GM12864 (cell line): ENCODE measurements around the gene AFM.

ENCODE experiments used
- DNase-seq: peaks from one replicate; pipeline ENCODE4 v3.0.0-alpha.2; 2011; ENCODE audit warnings: low read depth
- H3K4me3 ChIP-seq: 2 replicates; pipeline ENCODE4 v1.5.1; 2011; ENCODE audit warnings: mild to moderate bottlenecking, low read depth, low read length, control low read depth
- CTCF ChIP-seq: IDR thresholded peaks from 2 replicates; pipeline ENCODE4 v1.5.1; 2011; ENCODE audit warnings: low read depth, mild to moderate bottlenecking, moderate library complexity, low read length, control low read depth, inconsistent platforms; ENCODE audit errors: missing control alignments

The AFM gene

GRCh38 chr4:73448448-73449203 is 32.9 kb upstream of the AFM start:
- no peak overlapping the region for H3K4me3 ChIP-seq
- DNase-seq: no peak

DNA sequence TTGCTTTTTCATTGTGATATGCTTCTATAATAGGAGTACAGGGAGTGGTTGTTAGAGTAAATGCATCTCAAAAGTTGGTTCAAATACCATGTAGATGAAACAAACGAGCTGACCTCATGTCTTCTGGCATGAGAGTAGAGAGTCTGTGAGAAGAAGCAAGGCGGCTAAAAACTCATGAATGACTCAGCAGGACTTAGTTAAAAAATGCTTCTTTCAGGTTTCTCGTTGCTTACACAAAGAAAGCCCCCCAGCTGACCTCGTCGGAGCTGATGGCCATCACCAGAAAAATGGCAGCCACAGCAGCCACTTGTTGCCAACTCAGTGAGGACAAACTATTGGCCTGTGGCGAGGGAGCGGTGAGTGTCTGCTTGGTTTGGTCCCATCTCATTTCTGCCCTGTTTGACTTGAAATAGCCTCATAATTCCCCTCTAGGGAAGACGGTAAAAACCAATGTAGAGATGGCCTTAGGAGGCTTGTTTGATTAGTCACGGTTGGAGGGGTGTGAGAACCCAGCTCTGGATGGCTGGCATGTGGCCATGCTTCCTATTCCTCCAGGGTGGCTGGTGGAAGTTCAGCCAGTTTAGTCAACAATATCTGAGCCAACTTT is 31.0 kb upstream of the AFM start:
- no peak overlapping the region for H3K4me3 ChIP-seq
- no peak for DNase-seq
- no peak for TF ChIP-seq CTCF

More at GRCh38 chr4:73448448-73449203, 32.9 kb upstream of the AFM start:
- TF ChIP-seq CTCF: no peak

GRCh38 chr4:73451404-73451803 is 30.1 kb upstream of the AFM start:
- H3K4me3 ChIP-seq: no peak overlapping the region
- TF ChIP-seq CTCF: no peak
- no peak for DNase-seq

DNA sequence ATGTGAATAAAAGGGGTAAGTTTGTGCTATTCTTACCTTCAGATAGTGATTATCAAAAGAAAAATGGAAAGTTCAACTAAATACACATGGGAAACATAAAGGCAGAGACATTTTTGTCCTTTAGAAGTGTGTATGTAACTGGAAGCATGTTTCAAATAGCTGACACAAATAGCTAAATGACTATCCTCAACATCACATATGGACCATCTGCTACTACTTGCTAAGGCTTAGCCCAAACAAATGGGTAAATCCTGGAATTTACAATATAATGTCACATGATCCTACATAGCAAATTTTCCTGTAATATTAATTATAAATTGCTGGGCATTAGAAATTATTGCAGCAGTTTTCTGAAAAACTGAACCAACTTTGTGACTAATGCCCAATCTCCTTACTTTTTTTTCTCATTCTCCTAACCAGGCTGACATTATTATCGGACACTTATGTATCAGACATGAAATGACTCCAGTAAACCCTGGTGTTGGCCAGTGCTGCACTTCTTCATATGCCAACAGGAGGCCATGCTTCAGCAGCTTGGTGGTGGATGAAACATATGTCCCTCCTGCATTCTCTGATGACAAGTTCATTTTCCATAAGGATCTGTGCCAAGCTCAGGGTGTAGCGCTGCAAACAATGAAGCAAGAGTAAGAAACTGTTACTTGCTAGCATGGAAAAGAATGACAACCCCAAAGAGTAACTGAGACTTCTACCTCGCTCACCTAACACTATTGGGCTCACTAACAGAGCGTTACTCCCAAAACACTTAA is 29.4 kb upstream of the AFM start:
- TF ChIP-seq CTCF: no peak
- DNase-seq: no peak
- H3K4me3 ChIP-seq: no peak overlapping the region

GRCh38 chr4:73452953-73453700 is 28.4 kb upstream of the AFM start:
- no peak for TF ChIP-seq CTCF
- no peak overlapping the region for H3K4me3 ChIP-seq
- no peak for DNase-seq

GRCh38 chr4:73453701-73454005 is 27.9 kb upstream of the AFM start:
- no peak overlapping the region for H3K4me3 ChIP-seq
- DNase-seq: no peak
- TF ChIP-seq CTCF: no peak
